Upper lobe of left lung (tissue), 4 donors: Measurements from ENCODE around the gene GRHL3.

Experiments used
- POLR2A ChIP-seq, 4 donors: fragments of 450-650 bp; IDR thresholded peaks; one replicate each; pipeline ENCODE4 v1.5.1; 2016 to 2017; ENCODE audit warnings: antibody characterized with exemption in 4 of 4, mild to moderate bottlenecking in 2 of 4
- TF ChIP-seq, protein P1 (sequence below), 6 experiments: fragments of 450-650 bp in 4 of 6; fragments of 200-600 bp in 2 of 6; sonication (generic) in 2 of 6; IDR thresholded peaks; one replicate each; pipeline ENCODE4 v1.5.1; 2016 to 2019; ENCODE audit warnings: antibody characterized with exemption in 6 of 6

DNA sequence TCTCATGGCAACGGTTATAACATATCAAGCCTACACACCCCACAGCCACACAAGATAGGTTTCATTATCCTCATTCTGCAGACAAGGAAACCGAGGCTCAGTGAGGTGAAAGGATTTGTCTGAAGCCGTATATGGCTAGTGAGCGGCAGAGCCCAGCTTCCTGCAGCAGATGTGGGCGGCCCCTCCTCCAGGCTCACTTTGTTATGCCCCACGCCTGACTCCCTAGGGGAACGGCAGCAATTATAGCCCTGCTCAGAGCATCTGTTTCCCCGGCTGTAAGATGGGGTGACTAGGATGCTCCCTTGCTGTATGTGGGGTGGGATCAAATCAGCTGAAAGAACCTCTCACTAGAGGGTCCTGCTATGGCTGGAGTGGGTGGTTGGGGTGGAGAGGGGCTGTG is 22.1 kb downstream of the GRHL3 start:
- no peak for TF ChIP-seq POLR2A (IDR thresholded peaks at IDR 0.05)
- TF ChIP-seq, protein P1, sequence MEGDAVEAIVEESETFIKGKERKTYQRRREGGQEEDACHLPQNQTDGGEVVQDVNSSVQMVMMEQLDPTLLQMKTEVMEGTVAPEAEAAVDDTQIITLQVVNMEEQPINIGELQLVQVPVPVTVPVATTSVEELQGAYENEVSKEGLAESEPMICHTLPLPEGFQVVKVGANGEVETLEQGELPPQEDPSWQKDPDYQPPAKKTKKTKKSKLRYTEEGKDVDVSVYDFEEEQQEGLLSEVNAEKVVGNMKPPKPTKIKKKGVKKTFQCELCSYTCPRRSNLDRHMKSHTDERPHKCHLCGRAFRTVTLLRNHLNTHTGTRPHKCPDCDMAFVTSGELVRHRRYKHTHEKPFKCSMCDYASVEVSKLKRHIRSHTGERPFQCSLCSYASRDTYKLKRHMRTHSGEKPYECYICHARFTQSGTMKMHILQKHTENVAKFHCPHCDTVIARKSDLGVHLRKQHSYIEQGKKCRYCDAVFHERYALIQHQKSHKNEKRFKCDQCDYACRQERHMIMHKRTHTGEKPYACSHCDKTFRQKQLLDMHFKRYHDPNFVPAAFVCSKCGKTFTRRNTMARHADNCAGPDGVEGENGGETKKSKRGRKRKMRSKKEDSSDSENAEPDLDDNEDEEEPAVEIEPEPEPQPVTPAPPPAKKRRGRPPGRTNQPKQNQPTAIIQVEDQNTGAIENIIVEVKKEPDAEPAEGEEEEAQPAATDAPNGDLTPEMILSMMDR (IDR thresholded peaks at IDR 0.05), result no peak
